Measurements from ENCODE around the gene HNRNPM.

GRCh38 chr19:8457827-8458226 is 13.1 kb downstream of the HNRNPM start:
- TF ChIP-seq CTCF (IDR thresholded peaks at IDR 0.05) (no peak), EP300 (IDR thresholded peaks at IDR 0.05) (no peak)
